HG03045 (cell line): Measurements from ENCODE around the gene PDXDC1.
"Not testable (repeated sequence)": the region's sequence is repeated elsewhere in the genome, so short reads cannot be mapped to it uniquely, and the experiment has no call there.

Source experiments
- ATAC-seq: cut with Tn5 transposase; IDR thresholded peaks from one replicate; pipeline ENCODE4 v1.9.1; 2021; ENCODE audit warnings: mild to moderate bottlenecking, moderate library complexity; ENCODE audit not compliant: unreplicated experiment

Gene PDXDC1

DNA sequence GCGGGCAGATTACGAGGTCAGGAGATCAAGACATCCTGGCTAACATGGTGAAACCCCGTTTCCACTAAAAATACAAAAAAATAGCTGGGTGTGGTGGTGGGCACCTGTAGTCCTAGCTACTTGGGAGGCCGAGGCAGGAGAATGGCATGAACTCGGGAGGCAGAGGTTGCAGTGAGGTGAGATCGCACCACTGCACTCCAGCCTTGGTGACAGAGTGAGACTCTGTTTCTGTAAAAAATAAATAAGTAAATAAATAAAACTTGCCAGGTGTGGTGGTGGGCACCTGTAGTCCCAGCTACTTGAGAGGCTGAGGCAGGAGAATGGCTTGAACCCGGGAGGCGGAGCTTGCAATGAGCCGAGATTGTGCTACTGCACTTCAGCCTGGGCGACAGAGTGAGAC is 38.1 kb downstream of the PDXDC1 start:
- ATAC-seq: not testable (repeated sequence)

DNA sequence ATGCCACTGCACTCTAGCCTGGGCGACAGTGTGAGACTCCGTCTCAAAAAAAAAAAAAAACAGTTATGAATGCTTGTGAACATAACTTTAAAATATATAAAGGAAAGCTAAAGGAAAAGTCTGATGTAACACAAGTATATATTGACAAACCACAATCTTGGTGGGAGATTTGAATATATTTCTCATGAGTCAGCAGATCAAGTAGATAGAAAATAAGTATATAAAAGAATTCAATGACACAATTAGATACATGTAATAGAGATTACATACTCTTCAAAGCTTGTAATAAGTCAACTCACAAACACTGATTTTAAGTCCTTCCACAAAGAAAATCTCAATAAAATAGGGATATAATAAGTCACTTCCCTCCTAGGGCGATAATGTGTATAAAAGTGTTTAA is 40.8 kb downstream of the PDXDC1 start:
- not testable (repeated sequence) for ATAC-seq

DNA sequence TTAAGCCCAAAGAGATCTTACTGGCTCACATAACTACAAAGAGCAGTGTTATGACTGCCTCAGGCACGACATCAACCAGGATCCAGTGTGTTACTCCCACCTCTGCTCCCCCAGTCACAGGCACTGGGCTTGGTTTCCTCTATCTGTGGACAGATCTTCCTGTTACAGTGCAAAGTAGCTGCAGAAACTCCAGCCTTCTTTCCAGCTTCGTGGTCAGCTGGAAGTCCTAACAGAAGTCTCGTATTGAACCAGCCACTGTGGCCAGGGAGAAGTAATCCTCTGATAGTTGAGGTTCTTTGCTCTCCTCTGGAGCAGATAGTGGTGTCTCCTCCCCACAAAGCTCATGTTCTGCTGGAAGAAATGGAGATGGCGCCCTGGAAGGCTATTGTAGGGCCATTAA is 41.5 kb downstream of the PDXDC1 start:
- not testable (repeated sequence) for ATAC-seq

DNA sequence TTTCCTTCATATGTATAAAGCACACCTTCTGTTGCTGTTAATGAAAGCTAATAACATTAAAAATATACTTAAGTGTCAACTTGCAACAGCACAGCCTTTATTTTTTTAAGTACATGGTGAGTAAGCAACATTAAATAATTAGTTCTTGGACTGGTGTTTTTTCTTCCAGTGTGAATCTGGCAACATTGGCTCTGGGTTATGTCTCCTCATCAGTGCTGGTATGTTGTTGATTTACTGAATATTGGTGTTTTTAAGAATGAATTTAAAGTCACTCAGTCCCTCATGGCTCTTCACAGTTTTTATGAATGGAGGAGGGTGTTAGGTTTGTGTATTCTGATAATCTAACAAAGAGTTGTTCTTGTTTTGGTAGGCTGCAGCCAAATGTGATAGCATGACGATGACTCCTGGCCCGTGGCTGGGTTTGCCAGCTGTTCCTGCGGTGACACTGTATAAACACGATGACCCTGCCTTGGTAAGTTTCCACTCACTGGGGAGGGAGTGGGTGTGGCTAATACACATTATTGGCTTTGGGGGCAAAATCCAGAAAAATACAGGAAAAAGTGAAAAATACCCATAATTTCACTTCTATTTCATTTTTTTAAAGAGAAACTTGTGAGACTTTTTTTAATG is 42.2 kb downstream of the PDXDC1 start:
- not testable (repeated sequence) for ATAC-seq

DNA sequence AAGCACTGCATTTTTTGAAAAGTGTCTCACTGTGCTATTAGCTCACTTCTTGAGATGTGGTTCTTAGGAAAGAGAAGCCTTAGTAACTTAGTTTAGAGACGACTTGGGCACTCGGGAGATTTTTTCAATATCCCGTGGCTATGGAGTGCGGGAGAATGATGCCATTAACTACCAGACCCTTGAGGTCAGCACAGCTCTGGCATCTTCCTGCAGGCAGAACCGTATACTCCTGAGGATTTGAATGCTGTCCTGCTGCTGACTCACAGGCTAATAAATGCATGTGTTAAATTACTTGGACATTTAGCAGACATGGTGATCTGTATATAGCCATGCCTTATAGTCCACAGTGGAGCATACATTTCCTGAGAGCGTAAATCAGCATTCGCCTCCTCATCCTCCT is 46.6 kb downstream of the PDXDC1 start:
- not testable (repeated sequence) for ATAC-seq

DNA sequence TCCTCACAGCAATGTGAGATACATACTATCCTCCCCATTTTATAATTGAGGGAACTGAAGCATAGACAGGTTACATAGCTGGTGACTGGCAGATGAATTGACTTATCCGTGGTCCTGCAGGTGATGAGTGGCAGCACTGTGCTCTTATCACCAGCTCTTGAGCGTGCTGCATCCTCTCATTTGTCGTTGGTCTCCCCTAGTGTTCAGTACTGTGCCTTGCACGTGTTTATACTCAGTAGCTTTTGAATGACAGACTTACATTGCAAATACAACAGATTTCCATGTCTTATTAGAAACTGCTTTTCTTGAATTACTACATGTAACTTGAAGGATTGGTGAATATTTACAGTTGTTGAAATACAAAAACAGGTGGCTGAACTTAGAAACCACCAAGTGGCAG is 47.4 kb downstream of the PDXDC1 start:
- not testable (repeated sequence) for ATAC-seq

DNA sequence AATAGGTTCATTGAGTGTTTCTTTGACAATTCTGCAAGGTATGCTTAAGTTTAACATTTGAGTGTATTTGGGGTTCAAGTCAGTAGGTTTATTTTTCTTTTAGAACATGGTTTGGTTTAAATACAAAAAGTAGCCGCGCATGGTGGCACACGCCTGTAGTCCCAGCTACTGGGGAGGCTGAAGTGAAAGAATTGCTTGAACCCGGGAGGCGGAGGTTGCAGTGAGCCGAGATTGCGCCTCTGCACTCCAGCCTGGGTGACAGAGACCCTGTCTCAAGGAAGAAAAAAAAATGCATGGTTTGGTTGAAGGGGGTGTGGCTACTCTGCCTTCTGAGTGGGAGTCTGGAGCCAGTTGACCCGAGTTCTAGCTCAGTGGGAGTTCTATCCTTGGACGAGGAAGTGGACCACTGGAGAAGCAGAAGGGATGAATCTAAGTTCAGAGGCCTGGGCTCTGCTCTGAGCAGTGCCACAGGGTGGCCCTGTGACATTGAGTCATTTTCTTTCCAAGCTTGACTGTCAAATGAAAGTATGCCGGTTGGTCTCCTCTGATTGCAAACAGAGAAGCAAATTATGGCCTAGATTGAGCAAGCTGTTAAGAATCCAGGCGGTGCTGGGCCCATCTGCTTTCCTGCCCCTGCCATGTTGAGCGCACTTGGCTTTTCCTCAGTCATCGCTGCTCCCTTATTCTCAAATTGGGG is 48.7 kb downstream of the PDXDC1 start:
- ATAC-seq: not testable (repeated sequence)

DNA sequence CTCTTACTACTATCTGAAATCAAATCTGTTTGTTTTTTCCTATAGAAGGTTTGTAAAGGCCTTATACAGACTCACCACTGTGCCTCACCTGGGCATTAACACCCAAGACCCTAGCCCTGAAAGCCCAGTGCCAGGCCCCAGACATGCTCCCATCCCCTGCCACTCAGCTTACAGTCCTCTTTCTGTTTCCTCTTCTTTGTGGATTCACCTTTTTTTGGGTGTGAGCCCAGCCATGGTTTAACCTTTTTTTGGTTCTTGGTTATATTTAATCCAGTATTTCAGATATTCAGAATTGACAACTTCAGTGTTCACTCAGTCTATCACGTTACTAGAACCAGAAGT is 50.0 kb downstream of the PDXDC1 start:
- not testable (repeated sequence) for ATAC-seq

DNA sequence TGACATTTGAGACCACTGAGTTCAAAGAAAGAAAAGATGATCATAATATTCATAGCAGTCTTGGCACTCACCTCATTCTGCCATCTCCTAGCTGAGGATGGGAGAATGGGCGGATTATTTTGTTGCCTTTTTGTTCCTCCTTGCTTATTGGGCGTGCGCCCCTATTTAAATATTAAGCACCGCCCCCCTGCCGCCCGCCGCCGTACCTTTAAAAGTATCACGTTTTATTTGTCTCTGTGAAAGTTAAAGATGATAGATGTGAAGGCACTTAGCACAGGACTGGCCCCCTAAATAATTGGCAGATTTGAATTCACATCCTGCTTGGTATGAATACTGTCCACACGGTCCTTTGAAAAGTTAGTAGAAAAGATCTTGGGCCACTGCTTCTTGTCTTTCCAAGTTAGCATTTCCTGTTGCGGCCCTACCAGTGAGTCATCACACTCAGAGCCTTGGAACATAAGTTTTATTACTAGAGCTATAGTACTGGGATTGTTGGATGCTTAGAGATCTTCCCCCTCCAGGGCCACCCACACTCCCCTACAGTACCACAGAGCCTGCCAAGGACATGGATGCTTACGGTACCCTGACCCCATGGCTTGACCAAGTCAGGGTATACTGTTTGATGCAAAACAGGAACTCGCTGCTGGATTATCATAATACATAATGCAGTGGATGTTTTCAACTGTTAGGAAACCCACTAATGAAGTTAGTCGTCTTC is 50.6 kb downstream of the PDXDC1 start:
- ATAC-seq: not testable (repeated sequence)

DNA sequence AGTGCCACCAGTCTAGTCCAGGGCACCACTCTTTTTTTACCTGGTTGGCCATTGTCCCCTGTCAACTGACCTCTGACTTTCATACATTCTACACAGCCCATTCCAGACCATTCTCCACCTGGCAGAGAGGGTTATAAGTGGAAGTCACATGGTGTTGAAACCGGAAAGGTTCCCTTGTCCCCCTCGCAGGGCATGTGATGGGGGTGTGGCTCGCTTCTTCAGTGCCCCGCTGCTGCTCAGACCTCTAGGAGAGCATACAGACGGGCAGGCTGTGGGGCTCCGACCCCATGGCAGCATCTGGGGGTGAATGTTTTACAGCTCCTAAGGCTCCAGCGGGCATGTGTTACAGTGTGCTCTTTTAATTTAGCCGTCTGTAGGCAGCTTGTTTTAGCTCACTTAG is 52.2 kb downstream of the PDXDC1 start:
- not testable (repeated sequence) for ATAC-seq

DNA sequence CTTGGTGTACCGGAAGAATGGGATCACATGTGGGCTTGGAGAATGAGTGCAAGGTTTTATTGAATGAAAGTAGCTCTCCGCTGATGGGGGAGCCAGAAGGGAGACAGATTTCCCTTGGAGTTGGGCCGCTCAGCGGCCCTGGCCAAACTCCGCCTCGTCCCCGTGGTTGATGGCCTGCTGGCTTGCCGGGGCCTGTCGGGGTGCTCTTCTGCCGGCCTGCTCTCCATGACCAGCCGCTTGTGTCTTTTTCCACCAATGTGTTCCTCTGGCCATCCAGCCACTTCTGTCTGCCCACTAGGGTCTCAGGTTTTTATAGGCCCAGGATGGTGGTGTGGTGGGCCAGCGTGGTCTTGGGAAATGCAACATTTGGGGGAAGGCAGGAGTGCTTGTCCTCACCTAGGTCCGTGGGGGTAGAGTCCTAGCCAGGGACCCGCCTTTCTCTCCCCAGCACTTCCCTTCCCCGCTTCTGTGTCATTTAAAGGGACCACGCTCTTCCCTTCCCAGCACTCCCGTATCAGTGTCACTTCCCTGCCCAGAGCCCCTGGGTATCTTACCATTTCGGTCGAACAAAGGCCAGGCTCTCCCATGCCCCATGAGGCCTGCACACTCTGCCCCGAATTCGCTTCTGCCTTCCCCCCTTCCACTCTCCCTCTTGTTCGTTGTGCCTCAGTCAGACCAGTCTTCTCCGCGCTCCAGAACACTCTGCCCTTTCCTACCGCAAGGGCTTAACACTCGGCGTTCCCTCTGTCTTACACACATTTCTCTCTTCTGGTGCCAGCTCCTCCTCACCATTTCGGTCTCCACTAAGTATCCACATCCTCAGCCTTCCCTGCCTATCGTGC is 52.9 kb downstream of the PDXDC1 start:
- not testable (repeated sequence) for ATAC-seq

DNA sequence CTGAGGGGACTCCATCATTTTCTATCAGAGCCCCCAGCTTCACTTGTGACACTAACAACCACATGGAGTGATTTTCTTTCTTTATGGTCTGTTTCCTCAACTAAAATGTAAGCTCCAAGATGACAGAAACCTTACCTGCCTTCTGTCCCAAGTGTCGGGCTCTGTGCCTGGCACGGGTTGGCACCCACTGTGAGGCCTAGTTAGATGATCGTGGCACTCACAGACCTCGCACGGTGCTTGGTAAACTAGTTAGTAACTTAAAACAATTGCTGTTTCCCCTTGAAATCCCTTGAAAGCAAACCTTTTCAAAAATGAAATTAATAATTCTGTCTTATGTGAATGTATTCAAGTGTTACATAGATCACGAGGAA is 53.5 kb downstream of the PDXDC1 start:
- not testable (repeated sequence) for ATAC-seq

DNA sequence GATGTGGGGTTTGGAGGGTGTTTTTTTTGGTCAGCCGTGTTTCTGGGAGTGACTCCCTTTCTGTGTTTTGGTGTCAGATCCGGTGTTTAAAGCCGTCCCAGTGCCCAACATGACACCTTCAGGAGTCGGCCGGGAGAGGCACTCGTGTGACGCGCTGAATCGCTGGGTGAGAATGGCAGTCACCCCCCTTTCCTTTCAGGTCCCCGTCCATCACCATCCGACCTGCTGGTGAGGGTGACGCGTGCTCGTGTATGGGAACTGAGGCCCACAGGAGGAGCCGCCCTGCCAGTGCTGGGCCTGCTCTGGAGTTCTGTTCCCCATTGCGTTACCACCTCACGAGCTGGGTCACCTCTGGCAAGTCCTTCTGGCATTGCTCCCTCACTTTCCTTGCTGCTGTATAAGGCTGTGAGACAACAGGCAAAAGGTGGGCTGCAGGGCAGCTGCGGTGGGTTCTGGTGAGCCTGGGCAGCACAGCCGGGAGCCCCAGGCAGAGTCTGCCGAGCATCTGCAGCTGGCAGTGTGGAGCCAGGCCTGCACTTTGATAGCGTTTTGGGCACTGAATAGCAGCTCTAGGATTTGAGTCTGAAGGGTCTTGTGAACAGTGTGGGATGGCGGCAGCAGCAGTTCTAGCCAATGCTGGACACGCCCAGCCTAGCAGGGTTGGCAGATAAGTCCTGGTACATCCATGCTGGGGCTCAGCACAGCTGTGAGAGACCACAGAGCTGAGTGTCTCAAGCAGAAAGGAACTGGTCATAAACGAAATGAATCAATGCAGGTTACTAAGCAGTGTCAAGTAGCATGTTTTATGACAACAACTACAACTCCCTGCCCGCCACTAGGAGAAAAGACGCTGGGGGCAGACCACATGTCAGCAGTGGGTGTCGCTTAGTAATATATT is 54.2 kb downstream of the PDXDC1 start:
- ATAC-seq: not testable (repeated sequence)

DNA sequence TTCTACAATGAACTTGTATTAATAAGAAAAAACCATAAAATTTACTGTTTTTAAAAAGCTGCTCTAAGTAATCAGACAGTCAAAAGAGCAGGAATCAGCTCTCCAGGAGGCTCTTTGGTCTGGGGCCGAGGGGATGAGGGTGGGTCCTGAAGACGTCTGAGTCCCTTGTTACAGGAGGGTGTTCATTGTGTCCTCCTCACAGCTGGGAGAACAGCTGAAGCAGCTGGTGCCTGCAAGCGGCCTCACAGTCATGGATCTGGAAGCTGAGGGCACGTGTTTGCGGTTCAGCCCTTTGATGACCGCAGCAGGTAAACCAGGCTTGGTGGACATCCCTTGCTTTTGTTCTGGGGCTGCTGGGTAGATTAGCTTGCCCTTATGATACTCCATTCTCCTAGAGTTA is 54.9 kb downstream of the PDXDC1 start:
- not testable (repeated sequence) for ATAC-seq

DNA sequence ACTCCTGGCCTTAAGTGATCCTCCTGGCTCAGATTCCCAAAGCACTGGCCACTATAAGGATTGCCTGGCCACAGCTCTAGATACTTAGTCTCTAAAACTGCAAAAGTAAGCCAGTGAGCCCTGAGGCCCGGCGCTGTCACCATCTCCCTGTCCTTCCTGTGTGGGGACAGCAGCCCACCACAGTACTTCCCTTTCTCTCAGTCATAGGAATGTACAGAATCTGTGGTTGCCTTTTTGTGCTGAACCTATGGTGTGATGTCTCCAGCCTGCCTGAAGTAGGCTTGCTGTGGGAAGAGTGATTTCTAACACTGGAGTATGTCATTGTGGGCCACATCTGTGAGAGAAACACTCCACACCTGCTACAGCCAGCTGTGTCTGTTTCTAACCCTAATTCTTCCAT is 56.4 kb downstream of the PDXDC1 start:
- ATAC-seq: no peak

DNA sequence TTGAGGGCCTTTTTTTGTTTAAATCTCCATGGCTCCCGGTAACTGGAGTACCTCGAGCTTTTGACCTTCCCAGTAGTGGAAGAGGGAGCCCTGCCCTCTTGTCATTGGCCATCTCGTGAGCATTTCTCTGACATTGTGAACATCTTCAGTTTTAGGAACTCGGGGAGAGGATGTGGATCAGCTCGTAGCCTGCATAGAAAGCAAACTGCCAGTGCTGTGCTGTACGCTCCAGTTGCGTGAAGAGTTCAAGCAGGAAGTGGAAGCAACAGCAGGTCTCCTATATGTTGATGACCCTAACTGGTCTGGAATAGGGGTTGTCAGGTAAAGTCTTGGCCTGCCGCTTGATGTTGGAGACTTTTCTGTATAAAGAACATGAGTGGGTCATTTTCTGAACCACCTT is 56.8 kb downstream of the PDXDC1 start:
- ATAC-seq: no peak

DNA sequence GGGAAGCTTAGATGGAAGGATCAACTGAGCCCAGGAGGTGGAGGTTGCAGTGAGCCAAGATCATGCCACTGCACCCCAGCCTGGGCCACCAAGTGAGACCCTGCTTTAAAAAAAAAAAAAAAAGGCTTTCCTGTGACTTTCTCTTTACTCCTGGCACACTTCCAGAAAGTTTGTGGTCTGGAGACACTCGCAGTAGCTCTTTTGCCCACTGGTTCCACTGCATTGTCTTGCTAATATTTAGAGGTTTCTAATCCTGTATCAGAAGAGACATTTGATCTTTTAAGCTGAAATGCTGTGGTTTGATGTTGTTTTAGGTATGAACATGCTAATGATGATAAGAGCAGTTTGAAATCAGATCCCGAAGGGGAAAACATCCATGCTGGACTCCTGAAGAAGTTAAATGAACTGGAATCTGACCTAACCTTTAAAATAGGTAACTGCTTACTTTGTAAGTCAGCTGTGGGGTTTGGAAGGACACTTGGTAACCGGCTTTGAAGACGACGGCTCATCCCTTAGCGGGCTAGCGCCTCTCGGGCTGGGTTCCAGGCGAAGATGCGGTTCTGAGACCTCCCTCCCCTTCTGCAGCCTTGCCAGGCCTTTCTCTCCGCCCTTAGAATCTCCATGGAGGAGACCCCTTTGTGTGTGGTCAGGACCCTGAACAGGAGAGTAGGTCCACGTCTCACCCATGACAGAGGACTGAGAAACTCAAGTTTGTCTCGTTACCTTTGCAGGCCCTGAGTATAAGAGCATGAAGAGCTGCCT is 57.9 kb downstream of the PDXDC1 start:
- ATAC-seq: no peak

DNA sequence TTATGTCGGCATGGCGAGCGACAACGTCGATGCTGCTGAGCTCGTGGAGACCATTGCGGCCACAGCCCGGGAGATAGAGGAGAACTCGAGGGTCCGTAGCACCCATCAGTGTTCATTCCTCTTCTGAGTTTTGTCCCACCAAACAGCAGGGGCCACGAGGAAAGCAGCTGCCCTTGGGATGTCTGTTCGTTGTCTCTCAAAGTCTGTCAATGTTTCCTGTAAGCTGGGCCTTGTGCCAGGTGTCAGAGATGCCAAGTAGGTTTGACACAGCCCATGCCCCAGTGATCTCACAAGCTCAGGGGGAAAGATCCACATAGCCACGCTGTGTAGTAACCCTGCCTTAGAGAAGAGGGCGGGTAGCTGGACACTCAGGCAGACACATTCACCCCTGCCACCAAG is 58.5 kb downstream of the PDXDC1 start:
- ATAC-seq: no peak
